ENCODE data around the gene MYCBP2.

DNA sequence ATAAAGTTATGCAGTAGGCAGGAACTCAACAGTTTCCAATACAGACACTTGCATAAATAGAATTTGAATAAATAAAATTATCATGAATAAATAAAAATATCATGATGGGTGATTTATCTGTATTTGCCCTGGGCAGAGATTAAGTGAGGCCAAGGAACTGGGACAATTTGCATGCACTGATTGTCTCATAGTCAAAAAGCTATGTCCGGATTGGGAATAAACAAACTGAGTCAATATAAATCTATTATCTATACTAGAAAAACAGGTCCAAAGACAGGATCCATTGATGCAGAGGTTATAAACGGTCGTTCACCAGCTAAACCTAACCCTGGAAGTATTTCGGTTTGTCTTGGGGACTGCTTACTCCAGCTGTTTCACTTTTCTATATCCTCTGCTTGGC is 273.7 kb downstream of the MYCBP2 start:
- TF ChIP-seq CTCF (IDR thresholded peaks at IDR 0.05; ENCODE audit: poor library complexity) = no peak
- no peak for TF ChIP-seq EZH2phosphoT487 (IDR thresholded peaks at IDR 0.05; ENCODE audit: low read depth, severe bottlenecking, unreplicated experiment)

Measured in hepatocyte (in vitro differentiated cells).